ENCODE data around the gene DPM2.

DNA sequence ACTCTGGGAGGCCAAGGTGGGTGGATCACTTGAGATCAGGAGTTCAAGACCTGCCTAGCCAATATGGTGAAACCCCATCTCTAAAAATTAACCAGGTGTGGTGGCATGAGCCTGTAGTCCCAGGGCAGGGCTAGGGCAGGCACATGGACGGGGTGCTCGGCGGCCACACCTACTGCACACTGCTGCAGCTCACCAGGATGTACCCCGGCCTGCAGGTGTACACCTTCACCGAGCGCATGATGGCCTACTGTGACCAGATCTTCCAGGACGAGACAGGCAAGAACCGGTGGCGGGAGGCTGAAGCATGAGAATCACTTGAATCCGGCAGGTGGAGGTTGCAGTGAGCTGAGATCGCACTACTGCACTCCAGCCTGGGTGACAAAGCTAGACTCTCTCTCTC, 24.0 kb downstream of the DPM2 start:
- TF ChIP-seq, protein P1, sequence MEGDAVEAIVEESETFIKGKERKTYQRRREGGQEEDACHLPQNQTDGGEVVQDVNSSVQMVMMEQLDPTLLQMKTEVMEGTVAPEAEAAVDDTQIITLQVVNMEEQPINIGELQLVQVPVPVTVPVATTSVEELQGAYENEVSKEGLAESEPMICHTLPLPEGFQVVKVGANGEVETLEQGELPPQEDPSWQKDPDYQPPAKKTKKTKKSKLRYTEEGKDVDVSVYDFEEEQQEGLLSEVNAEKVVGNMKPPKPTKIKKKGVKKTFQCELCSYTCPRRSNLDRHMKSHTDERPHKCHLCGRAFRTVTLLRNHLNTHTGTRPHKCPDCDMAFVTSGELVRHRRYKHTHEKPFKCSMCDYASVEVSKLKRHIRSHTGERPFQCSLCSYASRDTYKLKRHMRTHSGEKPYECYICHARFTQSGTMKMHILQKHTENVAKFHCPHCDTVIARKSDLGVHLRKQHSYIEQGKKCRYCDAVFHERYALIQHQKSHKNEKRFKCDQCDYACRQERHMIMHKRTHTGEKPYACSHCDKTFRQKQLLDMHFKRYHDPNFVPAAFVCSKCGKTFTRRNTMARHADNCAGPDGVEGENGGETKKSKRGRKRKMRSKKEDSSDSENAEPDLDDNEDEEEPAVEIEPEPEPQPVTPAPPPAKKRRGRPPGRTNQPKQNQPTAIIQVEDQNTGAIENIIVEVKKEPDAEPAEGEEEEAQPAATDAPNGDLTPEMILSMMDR (IDR thresholded peaks at IDR 0.05; ENCODE audit: borderline replicate concordance, extremely low read depth, low read length, poor library complexity, severe bottlenecking), result no peak
- TF ChIP-seq EZH2 (IDR thresholded peaks at IDR 0.05; ENCODE audit: borderline replicate concordance, low read depth, low read length, severe bottlenecking), result no peak

Measured in DND-41 (cell line).